Measurements from ENCODE around the gene ENPP3.

Gene ENPP3

DNA sequence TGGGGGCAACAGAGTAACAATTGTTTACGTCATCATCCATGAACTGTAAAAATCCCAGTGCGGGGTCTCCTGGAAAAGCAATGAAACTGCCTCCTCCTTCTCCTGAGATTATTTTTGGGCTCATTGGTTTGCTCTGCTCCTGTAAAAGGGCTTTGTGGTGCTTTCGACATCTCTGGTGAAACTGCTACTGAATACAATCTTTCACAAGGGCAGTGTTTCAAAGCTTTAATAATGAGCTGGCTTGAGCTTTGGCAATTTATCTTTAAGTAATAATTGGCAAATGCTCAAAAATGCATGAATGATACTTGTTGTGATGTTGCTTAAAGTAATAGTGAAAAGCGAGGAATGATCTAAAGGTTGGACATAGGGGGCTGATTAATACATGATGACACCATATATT, 127.2 kb downstream of the ENPP3 start:
- DNase-seq (ENCODE audit: low read depth in 2 of 3, low spot score in 1 of 3), result no peak

DNA sequence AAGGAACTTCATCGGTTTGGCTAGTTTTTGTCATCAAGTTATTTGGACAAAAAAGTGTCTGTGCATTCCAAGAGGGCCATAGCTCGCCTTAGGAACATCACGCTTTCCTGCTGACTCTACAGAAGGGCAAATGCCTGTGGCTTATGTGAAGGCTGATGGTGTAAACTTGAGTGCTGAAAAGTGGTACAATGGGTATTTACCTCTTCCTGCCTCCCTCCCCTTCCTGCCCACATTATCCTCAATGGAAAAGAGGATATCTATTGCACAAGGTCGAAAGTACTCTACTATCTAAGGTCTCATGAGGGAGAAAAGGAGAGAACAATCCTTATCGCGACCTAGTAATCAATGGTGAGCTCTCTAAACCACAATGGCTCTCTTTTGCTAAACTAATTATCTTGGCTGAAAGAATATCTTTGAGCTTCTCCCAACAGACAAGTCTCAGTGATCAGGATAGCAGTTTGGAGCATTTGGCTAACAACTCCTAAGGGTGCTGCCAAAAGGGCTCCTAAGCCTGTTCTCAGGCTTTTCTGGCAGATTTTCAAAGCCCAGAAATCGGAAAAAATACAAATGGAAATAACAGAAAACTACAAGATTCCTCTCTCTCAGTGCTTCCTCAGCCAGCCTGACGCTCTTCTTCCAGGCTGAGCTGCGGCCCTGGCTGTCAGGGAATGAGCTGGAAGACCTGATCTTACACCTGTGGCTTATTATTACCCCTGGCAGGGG, 128.1 kb downstream of the ENPP3 start:
- DNase-seq (ENCODE audit: low read depth in 2 of 3, low spot score in 1 of 3), result no peak

DNA sequence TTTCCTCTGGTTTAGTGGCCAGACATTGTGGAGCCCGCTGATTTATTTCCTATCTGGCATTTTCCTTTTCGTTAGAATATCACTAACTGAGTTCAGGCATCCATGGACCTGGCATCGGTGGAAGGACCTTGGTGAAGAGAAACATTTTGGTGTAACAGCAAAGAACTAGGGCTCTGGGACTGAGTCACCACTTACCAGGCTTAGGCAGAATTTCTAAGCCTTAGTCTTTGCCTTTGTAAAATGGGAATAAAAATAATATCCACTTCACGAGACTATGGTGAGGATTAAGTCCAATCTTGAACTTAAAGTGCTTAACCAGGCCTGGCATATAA, 128.7 kb downstream of the ENPP3 start:
- DNase-seq (ENCODE audit: low read depth in 2 of 3, low spot score in 1 of 3), result no peak

DNA sequence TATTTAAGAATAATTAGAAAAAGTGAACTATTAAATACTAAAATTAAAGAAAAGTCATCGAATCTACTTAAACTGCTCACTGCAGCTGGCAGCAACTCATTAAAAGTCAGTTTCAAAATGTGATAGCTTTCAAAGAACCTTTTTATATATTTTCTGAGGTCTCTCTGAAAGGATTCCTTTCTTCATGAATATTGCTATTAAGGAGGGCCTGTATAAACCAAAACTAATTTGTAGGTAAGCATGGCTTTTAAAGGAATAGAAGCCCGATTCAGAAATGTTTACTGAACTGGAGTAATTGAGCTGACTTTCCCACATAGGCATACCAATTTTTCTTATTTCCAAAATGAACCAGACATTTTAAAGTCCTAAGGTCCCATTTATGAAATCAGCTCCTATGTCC, 129.5 kb downstream of the ENPP3 start:
- no peak for DNase-seq (ENCODE audit: low read depth in 2 of 3, low spot score in 1 of 3)

DNA sequence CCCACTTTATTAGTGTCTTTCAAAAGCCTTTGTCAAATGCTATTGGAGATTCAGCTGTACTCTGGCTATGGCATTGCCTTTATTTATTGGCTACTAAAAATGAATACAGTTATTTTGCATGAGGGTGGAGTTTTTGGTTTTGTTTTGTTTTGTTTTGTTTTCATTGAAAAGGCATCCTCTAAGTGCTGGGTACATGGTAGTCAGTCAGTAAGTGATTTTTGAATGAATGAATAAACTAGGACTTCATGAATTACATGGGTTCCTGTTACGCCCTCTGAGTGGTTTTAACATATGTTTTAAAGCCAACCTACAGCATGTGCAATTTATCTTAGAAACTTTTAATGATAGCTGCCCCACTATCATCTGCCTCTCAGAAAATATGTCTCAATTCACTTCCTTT, 131.9 kb downstream of the ENPP3 start:
- DNase-seq (ENCODE audit: low read depth in 2 of 3, low spot score in 1 of 3), result no peak

DNA sequence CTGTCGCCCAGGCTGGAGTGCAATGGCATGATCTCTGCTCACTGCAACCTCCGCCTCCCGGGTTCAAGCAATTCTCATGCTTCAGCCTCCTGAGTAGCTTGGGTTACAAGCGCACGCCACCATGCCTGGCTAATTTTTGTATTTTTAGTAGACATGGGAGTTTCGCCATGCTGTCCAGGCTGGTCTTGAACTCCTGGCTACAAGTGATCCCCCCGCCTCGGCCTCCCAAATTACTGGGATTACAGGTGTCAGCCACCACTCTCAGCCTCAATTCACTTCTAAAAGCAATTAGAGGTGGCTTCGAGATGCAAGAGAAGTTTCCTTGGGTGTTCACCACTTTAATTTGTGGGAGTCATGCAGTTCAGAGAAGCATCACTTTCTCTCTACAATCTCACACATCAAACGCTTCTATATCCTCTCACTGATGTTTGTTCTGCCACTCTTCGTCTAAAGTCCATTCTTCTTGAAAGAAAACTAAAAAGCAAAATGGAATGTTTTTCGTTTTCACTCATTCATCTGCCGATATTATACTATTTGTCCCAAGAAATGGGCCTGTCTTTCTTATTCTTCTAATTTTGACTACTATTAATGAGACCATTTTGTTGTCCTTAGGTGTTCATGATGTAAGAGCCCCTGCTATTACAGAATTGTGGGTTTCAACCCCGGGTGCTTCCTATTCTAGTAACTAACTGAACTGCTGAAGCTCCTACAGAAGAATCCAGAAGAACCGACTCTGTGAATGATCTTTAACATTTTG, 132.5 kb downstream of the ENPP3 start:
- no peak for DNase-seq (ENCODE audit: low read depth in 2 of 3, low spot score in 1 of 3)

DNA sequence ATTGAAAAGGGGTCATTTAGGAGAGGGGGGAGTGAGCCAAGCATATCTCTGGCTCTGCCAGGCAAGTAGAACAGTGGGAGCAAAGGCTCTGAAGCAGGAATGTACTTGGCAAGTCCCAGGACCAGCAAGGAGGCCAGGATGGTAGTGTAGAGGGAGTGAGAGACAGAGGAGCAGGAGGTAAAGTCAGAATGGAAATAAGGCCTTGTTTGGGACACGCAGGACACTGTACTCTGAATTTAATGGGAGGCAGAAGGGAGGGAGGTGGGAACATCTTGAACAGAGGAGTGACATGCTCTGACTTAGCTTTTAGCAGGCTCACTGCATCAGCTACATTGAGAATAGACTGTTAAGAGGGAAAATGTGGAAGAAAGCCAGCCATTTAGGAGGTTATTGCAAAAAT, 133.7 kb downstream of the ENPP3 start:
- DNase-seq (ENCODE audit: low read depth in 2 of 3, low spot score in 1 of 3), result no peak

DNA sequence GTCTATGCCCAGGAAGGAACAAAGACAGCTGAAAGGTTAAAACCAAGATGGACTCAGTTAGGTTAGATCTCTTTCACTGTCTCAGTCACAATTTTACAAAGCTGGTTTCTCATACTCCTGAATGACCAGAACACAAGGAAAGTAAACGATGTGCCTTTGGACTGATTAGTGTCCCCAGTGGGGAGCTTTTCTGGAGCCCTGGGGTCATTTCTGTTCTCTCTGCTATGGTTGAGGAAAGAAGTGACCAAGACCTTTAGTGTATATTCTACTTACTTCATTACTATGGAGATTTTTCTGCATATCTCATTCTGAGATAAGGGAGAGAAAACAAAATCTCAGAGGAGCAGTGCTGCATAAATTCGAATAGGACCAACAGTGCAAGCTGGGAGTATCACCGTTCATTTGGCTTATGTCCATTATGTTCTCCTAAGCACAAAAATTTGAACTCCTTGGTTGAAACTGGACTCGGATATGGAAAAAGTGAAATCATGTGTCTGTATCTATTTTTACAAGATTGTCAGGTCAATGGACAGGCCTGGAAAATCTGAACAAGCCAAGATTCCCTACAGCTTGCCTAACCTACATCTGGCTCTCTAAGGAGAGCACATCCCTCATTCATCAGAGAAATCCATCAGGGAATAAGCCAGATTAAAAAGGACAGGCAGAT, 136.3 kb downstream of the ENPP3 start:
- DNase-seq (ENCODE audit: low read depth in 2 of 3, low spot score in 1 of 3), result no peak

DNA sequence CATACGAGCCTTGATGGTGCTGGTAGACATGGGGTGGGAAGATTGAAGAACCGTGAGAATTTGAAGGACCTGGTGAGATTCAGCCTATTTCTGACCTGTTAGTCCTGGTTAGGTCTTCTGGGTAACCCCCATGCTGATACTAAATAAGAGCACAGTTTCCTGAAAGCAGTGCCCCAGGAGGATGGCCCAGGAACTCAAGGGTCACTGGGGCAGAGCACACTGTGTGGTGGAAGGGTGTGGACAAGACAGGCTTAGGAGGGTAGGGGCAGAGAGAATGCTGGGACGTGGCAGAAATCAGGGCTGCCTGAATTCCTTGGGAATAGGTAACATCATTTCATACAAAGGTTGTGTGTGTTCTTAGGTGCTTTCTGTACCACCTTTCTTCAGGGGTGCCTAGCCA, 138.8 kb downstream of the ENPP3 start:
- no peak for DNase-seq (ENCODE audit: low read depth in 2 of 3, low spot score in 1 of 3)

DNA sequence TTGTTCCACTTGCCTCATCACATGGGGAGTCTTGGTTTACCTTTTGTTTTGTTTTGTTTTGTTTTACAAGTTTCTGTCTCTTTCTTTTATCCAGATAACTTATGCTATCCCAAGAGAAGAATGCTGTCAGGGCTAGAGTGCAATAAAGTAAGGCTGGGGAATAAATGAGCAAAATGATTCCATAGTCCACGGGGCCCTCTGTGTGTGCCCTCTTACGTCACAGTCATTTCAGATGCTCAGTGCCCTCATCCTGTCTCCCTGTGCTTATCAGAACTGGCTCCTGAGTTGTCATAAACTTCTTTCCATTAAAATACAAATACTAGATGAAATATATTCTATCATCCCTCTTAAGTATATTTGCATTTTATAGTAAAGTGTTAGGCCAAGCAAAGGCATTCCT, 139.9 kb downstream of the ENPP3 start:
- DNase-seq (ENCODE audit: low read depth in 2 of 3, low spot score in 1 of 3), result no peak

DNA sequence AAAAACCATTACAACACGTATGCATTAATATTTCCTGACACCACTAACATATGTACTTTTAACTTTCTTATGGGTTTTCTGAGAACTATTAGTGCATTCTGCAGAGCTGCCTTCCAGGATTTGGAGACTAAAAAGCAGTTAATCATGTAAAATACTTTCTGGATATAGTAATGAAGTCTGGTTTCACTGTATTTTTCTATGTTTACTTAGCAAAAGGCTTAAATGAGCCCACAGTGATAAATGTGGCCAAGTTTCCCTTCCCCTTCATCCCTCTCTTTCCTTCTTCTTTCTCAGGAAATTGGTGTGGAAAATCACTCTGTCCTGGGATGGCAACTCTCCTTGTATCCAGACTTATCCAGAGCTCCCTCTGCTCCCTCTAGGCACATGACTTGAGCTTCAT, 141.1 kb downstream of the ENPP3 start:
- no peak for DNase-seq (ENCODE audit: low read depth in 2 of 3, low spot score in 1 of 3)

DNA sequence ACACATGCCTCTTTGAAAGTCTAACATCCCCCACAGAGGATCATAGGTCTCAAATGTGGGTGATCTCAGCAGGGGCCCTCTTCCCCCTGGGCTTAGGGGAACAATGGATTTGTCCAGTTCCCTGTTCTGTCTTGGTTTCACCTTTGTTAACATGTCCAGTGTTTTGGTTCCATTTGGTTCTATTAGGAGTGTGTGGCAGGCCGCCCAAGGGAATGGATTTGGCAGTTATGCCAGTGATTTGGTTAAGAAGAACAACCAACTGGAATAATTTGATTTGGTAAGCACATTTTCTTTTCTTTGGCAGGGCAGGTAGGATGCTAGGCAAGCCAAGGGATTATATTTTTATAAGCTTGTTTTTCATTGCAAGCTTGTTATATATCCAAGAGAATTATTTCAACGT, 142.2 kb downstream of the ENPP3 start:
- no peak for DNase-seq (ENCODE audit: low read depth in 2 of 3, low spot score in 1 of 3)

DNA sequence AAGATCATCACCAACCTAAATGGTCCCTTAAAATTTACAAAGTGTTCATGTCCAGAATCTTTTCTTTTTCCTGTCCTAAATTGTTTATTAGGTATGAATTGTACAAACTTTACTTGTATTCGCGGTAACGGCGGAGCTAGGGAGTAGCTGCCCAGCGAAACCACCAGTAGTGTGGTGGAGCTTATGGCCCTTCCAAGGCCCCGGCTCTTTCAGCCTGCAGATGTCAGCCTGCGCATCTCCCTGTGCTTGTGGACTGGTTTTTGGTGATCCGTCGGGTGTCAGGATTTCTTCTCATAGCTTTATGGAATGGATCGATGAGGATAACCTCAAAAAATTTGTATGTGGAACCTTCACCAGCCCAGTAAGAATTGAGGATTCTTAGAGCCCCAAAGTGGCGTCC, 143.5 kb downstream of the ENPP3 start:
- DNase-seq (ENCODE audit: low read depth in 2 of 3, low spot score in 1 of 3), result no peak

DNA sequence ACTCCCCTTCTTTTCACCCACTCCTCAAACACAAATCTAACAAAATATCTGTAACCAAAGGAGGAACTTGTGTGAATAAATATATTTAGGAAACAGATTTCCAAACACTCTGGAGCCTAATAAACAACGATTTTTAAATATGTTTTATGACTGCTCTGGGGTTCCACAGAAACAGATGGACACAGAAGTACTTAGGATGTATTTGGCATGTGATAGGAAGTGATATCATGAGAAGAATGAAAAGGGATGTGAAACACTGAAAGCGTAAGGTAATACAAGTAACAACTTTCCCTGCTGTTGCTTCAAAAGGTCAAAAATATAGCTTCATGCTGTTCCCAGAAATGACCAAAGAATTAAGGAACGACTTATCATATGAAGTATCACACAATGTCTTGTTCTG, 144.6 kb downstream of the ENPP3 start:
- DNase-seq (ENCODE audit: low read depth in 2 of 3, low spot score in 1 of 3), result no peak

DNA sequence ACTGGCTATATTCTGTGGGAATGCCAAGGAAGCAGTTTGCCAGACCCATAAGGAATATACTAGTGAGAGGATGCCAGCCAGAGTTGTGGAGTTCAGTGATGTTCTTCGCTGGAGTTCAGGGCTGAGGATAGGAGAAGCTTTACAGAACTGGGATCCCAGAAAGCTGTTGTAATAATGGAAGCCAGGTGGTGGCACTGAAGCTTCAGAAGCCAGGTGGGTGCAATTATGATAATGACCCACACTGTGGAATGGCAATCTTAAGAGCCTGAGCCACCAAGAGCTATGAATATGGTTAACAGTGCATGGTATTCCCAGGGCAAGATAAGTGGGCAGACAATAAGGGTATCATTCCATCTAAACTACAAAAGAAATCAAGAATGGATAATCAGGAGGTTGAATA, 145.7 kb downstream of the ENPP3 start:
- no peak for DNase-seq (ENCODE audit: low read depth in 2 of 3, low spot score in 1 of 3)

DNA sequence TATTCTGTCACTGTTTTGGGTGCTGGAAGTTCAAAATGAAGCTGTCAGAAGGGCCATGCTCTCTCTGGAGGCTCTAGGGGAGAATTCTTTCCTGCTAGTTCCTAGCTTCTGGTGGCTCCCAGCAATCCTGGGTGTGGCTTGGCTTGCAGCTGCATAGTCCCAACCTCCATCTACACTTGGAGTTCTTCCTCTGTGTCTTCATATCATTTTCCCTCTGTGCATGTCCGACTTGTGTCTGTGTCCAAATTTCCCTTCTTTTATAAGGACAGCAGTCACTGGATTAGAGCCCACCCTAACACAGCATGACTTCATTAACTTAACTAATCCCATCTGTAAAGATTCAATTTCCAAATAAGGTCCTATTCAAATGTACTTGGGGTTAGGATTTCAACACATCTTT, 147.5 kb downstream of the ENPP3 start:
- DNase-seq (ENCODE audit: low read depth in 2 of 3, low spot score in 1 of 3), result no peak

DNA sequence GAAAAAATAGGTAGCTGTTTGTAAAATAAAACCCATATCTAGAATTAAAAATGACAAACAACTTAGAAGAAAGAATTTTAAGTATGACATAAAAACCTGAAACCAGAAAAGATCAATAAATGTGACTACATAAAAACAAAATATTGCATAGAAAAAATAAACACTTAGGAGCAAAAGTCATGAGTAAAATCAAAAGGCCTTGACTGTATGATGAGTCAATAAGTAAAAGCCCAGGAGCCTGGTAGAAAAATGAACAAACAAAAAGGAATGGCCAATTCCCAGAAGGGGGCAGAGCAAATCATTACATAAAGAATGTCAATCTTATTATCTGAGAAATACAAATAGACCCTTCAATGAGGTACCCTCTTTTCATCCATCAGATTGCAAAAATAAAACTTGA, 150.0 kb downstream of the ENPP3 start:
- DNase-seq (ENCODE audit: low read depth in 2 of 3, low spot score in 1 of 3), result no peak

DNA sequence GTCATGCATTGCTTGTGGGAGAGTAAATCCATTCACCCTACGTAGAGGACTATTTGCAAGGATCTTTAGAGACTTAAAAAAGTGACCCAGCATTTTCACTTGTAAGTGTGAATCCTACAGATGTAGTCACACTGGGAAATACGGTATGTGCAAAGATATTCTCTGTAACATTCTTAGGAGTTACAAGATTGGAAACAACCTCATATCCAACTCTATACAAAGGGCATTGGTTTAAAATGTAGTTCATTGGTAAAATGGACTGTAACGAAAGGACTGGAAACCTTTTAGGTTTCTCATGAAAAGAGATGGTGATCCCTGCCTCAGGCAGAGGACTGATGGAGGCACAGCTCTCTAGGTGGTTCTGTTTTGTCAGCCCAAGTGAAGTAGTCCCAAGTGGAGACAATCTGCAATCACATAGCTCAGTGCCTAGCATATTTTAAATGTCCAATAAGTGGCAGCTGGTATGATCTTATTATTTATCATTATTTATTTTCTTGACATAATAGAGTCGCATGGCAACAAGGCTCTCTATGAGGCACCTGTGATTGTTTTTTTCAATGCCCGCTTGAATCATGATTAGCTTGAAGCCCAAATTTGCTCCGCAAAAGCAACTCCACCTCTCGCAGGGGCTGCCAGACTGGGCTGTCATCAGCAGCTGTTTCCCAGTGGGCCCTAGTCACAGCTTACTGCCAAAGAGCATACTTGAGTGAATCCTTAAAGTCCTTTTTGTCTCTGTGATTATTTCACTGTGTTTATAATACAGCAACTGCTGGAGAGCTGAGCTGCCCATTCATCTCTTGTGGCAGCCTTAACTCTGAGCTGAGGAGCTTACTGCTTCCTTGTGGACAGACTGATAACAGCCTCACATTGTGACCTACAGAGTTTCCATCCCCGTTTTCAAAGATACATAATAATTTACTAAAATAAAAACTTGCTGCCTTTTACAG, 150.9 kb downstream of the ENPP3 start:
- no peak for DNase-seq (ENCODE audit: low read depth in 2 of 3, low spot score in 1 of 3)

DNA sequence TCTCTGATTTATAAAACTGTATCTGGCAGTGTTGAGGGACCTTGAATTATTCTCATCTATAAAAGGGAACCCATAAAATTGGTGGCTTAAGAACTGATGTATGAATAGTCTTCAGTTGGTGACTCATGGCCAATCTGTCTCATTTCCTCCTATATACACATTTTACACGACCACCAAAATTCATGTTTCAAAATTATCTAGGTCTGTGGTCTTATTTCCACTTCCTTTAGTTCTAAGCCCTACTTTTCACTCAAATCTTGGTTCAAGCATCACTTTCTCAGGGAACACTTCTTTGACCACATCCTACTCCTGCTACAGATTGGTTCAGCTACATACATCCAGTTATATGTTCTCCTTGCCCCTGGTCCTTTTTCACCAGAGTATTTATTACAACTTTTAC, 152.1 kb downstream of the ENPP3 start:
- DNase-seq (ENCODE audit: low read depth in 2 of 3, low spot score in 1 of 3), result no peak

DNA sequence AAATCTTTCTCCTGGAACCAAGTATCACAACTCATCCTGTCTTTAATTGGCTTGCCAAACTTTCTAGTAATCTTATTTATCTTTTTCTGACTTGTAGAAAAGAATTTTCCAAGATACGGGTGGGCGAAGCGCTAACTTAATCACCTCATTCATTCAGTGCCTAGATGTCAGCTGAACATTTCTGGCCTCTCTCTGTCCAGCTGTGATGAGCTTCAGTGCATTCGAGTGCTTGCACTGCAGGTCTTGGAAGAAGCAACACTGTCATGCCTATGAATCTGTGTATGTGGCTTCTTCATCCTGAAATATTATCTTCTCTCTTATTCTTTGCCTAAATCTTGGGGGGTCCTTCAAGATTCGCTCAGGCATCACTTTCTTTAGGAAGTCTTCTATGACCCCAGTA, 154.4 kb downstream of the ENPP3 start:
- DNase-seq (ENCODE audit: low read depth in 2 of 3, low spot score in 1 of 3), result no peak

DNA sequence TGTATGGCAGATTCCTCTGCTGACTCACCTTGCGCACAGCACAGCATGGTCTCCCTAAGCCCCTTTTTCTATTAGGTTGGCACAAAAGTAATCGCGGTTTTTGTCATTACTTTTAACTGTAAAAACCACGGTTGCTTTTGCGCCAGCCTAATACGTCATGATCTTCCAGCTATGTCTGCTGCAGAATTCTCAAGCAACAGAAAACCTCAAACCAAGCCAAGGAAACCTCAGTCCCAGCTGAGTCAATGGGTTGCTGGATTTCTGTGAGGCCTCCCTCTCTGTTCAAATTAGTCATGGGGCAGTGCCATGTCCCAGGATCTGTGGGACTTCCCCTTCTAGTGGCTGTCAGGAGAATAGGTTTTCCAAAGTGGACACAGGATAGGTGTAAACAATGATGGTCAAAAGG, 155.0 kb downstream of the ENPP3 start:
- DNase-seq (ENCODE audit: low read depth in 2 of 3, low spot score in 1 of 3), result no peak

All from stimulated activated CD4-positive, alpha-beta T cell treated with anti-CD3 and anti-CD28 coated beads, Interleukin-12 subunit alpha, Interleukin-12 subunit beta, amount 100 ng/mL, for 48 hours (primary cell).